Left ventricle myocardium inferior (tissue), 1 donor: ENCODE results near the gene ACOXL. TPM values are rescaled to one million over a fixed set of nuclear protein-coding genes. Genes with fewer than 3 reads are reported as not detected.

Experiments
- DNase-seq: peaks from one replicate; pipeline ENCODE4 v3.0.0-alpha.2; 2020
- H3K27ac ChIP-seq: fragments of 200-600 bp; replicated peaks from 2 replicates; pipeline ENCODE4 v1.8.0; 2021
- H3K27me3 ChIP-seq: fragments of 200-600 bp; 2 replicates; pipeline ENCODE4 v1.8.0; 2021; ENCODE audit warnings: low read depth
- H3K36me3 ChIP-seq: fragments of 200-600 bp; 2 replicates; pipeline ENCODE4 v1.8.0; 2021
- H3K4me1 ChIP-seq: fragments of 200-600 bp; 2 replicates; pipeline ENCODE4 v1.8.0; 2021
- H3K4me3 ChIP-seq: fragments of 200-600 bp; 2 replicates; pipeline ENCODE4 v1.8.0; 2021; ENCODE audit warnings: mild to moderate bottlenecking, moderate library complexity
- H3K9me3 ChIP-seq: fragments of 200-600 bp; replicated peaks from 2 replicates; pipeline ENCODE4 v1.8.0; 2021
- intact Hi-C: fragments of 100-400 bp; cut with micrococcal nuclease; formaldehyde crosslinking; loops from one replicate; pipeline ENCODE4 v1.11.0; 2022
- total RNA-seq: library from RNA; stranded (reverse); fragmentation: NEBNext Ultra II Directional; extraction: Animal tissue kit (Norgen Biotek cat#: 25700); gene quantifications from one replicate; pipeline ENCODE4 v1.2.1, GENCODE V29; 2021
- TF ChIP-seq, protein P1 (sequence below): fragments of 200-600 bp; IDR thresholded peaks from 2 replicates; pipeline ENCODE4 v1.8.0; 2021; ENCODE audit warnings: antibody characterized with exemption, mild to moderate bottlenecking, borderline replicate concordance
- donor health status: DM: no; HTN: yes; CAD: no; lungs with severe emphysema.

ACOXL gene
- total RNA-seq, 1 donor from 2014 or later: not detected

DNA sequence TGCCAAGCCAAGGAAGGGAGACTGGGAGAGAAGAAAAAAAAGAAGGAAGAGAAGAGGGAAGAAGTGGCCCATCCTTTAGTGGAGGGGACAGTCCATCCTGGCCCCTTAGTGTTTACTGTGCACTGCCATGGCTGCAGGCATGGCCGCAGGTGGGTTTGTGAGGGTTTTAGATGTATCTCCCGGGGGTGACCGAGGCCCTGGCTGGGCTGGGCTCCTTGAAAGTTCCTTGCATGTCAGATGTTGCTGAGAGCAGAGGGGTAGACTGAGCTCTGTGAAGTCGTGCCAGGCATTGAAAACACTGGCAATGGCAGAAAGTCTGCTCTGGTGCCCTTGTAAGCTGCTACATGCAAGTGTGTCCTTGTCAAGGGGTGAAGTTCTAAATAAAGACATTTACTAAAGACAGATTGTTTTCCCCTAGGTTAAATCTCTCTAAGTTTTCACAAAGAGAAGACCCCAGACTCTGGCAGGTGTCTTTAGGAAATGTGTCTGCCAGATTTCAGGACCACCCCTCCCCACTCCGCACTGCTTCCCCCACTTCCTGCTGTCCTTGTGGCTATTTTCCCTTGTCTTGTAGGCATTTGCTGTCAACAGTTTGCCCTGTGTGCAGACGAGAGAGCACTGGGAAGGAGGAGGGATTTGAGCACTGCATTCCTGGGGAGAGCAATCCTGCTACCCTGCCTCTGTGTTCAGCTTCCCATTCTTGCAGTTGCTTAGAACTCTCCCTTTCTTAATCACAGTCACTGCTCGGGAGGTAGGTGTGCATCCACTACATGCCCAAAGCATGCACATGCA is 68.4 kb downstream of the ACOXL start:
- intact Hi-C loops: no loop called here
- H3K4me1 ChIP-seq: peaks cover 20% of the 10 kb centered on the region
- TF ChIP-seq, protein P1, sequence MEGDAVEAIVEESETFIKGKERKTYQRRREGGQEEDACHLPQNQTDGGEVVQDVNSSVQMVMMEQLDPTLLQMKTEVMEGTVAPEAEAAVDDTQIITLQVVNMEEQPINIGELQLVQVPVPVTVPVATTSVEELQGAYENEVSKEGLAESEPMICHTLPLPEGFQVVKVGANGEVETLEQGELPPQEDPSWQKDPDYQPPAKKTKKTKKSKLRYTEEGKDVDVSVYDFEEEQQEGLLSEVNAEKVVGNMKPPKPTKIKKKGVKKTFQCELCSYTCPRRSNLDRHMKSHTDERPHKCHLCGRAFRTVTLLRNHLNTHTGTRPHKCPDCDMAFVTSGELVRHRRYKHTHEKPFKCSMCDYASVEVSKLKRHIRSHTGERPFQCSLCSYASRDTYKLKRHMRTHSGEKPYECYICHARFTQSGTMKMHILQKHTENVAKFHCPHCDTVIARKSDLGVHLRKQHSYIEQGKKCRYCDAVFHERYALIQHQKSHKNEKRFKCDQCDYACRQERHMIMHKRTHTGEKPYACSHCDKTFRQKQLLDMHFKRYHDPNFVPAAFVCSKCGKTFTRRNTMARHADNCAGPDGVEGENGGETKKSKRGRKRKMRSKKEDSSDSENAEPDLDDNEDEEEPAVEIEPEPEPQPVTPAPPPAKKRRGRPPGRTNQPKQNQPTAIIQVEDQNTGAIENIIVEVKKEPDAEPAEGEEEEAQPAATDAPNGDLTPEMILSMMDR: no peak
- peaks cover 6% of the 10 kb centered on the region for H3K9me3 ChIP-seq
- H3K27me3 ChIP-seq: no peaks in the 10 kb centered on the region
- H3K27ac ChIP-seq: peak overlapping the region; percentile 51
- H3K4me3 ChIP-seq: no peak overlapping the region
- no peak for DNase-seq
- no peaks in the 10 kb centered on the region for H3K36me3 ChIP-seq

DNA sequence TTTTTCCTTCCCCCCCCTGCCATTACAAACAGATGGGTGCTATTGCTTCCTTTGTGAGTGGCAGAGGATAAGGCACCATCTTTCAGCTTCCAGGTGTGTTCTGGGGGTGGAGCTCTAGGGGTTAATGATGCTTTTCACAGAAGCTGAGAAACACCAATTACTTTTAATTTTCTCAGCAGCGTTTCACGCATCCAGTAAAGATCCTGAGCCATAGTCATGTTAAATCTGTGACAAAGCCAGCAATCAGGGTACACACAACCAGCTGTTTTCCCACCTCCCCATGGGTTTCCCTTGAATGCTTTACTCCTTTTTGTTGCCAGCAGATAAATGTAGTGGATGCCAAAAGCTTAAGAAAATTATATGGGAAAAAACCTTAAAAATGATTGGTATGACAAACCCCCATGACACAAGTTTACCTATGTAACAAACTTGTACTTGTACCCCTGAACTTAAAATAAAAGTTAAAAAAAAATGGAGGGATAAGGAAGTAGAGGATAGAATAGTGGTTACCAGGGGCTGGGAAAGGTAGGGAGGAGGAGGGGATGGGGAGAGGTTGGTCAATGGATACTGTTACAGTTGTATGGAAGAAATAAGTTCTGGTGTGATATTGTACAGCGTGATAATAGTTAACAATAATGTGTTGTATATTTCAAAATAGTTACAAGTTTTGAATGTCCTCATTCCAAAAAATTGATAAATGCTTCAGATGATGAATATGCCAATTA is 70.0 kb downstream of the ACOXL start:
- DNase-seq: no peak
- no peaks in the 10 kb centered on the region for H3K36me3 ChIP-seq
- TF ChIP-seq, protein P1: no peak
- H3K4me3 ChIP-seq: no peak overlapping the region
- no peaks in the 10 kb centered on the region for H3K27me3 ChIP-seq
- H3K4me1 ChIP-seq: peaks cover 13% of the 10 kb centered on the region
- H3K9me3 ChIP-seq: peaks cover 6% of the 10 kb centered on the region
- intact Hi-C loops: no loop called here
- no peak overlapping the region for H3K27ac ChIP-seq

DNA sequence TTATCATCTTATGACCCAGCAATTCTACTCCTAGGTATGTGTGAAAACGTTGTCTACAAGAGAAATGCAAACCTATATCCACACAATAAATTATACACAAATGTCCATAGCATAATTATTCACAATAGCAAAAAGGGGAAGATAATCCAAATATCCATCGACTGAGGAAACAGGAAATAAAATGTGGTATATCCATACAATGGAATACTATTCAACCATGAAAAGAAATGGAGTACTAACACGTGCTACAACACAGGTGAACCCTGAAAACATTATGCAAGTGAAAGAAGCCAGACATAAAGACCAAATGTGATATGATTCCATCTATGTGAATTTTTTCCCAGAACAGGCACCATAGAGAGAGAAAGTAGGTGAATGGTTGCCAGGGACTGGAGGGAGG is 72.1 kb downstream of the ACOXL start:
- Histone ChIP-seq H3K9me3 (peaks cover 6% of the 10 kb centered on the region), H3K27me3 (peaks cover 6% of the 10 kb centered on the region), H3K4me1 (peaks cover 13% of the 10 kb centered on the region), H3K27ac (no peak overlapping the region), H3K36me3 (no peaks in the 10 kb centered on the region), H3K4me3 (no peak overlapping the region)
- no peak for DNase-seq
- intact Hi-C loops: no loop called here
- TF ChIP-seq, protein P1: no peak

DNA sequence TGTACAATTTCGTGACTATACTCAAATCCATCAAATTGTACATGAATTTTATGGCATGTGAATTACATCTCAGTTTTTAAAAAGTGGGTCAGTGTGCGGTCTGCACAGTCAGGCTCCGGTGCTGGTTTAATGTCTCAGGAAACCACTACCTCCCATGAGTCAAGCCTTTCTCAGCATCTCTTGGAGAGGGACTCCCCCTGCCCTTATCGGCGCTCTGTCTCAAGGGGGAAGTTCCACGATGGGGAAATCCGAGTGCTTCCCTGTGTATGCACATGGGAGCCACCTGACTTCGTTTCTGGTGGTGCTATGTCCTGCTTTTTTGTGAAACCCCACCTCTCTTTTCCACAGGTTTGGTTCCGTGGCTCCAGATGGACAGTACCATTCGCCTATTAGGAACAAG is 72.5 kb downstream of the ACOXL start:
- TF ChIP-seq, protein P1: no peak
- DNase-seq: no peak
- H3K4me1 ChIP-seq: peaks cover 13% of the 10 kb centered on the region
- H3K9me3 ChIP-seq: peaks cover 6% of the 10 kb centered on the region
- H3K4me3 ChIP-seq: no peak overlapping the region
- no peaks in the 10 kb centered on the region for H3K36me3 ChIP-seq
- intact Hi-C loops: no loop called here
- no peak overlapping the region for H3K27ac ChIP-seq
- peaks cover 6% of the 10 kb centered on the region for H3K27me3 ChIP-seq

DNA sequence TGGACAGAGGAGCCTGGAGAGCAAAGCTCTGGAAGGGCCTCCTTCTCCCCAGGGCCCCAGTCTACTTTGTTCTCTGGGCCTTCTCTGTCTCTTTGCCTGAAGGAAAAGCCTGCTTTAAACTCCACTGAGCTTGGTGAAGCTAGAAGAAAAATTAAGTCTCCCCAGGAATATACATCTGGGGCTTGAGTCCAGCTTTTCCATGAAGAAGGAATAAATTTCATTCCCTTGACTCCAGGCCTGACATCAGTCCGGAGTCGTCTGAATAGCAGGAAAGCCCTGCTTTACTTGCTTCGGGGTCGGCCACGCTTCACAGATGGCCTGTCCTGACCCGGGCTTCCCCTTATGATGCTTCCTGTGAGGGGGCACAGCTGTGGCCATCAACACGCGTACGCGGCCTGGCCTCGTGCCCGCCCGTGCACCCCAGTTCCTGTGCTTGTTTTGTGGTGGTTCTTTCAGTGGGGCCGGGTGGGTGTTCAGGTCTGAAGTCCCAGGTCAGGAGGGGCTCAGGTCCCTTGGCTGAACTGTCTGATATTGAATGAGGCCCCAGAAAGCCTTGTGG is 73.6 kb downstream of the ACOXL start:
- DNase-seq: no peak
- no peak overlapping the region for H3K4me3 ChIP-seq
- peaks cover 6% of the 10 kb centered on the region for H3K9me3 ChIP-seq
- H3K36me3 ChIP-seq: no peaks in the 10 kb centered on the region
- H3K27ac ChIP-seq: no peak overlapping the region
- peaks cover 6% of the 10 kb centered on the region for H3K27me3 ChIP-seq
- peaks cover 7% of the 10 kb centered on the region for H3K4me1 ChIP-seq
- intact Hi-C loops: no loop called here
- TF ChIP-seq, protein P1: no peak
